HG03196 (cell line): Measurements from ENCODE around the gene NUDC.
A peak's percentile ranks its signal among the peaks of the same experiment; 100 is the strongest.
"Not testable (repeated sequence)": the region's sequence is repeated elsewhere in the genome, so short reads cannot be mapped to it uniquely, and the experiment has no call there.

Source experiments
- ATAC-seq: cut with Tn5 transposase; IDR thresholded peaks from one replicate; pipeline ENCODE4 v1.9.1; 2021; ENCODE audit not compliant: unreplicated experiment

NUDC gene

GRCh38 chr1:26921540-26922430 lies at the start of gene NUDC:
TSS of gene NUDC (plus strand) at chr1:26921743. CDS start at chr1:26921849, 106 bp downstream.
- ATAC-seq: peak; percentile 96

- not testable (repeated sequence) for ATAC-seq
Measured at GRCh38 chr1:26873097-26873496, 48.4 kb upstream of the NUDC start.

GRCh38 chr1:26874896-26875295 lies 46.6 kb upstream of the NUDC start:
- no peak for ATAC-seq

GRCh38 chr1:26877326-26877725 lies 44.2 kb upstream of the NUDC start:
- ATAC-seq: no peak

GRCh38 chr1:26879793-26880192 lies 41.8 kb upstream of the NUDC start:
- ATAC-seq: no peak

GRCh38 chr1:26881611-26882010 lies 39.9 kb upstream of the NUDC start:
- not testable (repeated sequence) for ATAC-seq

- ATAC-seq: no peak
Measured at GRCh38 chr1:26882696-26883463, 38.7 kb upstream of the NUDC start.

GRCh38 chr1:26887125-26887524 lies 34.4 kb upstream of the NUDC start:
- no peak for ATAC-seq

GRCh38 chr1:26888231-26888630 lies 33.3 kb upstream of the NUDC start:
- ATAC-seq: no peak

- peak; percentile 70 for ATAC-seq
Measured at GRCh38 chr1:26889551-26890466, 31.7 kb upstream of the NUDC start, which contains the start of gene GPN2. TSS of gene GPN2 (minus strand) at chr1:26890283. CDS start at chr1:26890096, 187 bp downstream.

GRCh38 chr1:26890467-26890796 lies 31.1 kb upstream of the NUDC start:
- peak; percentile 19 for ATAC-seq

- ATAC-seq: no peak
Measured at GRCh38 chr1:26894263-26894662, 27.3 kb upstream of the NUDC start.

- ATAC-seq: no peak
Measured at GRCh38 chr1:26897351-26897750, 24.2 kb upstream of the NUDC start.

- peak; percentile 85 for ATAC-seq
Measured at GRCh38 chr1:26900001-26900814, 21.3 kb upstream of the NUDC start, which contains the start of gene GPATCH3. TSS of gene GPATCH3 (minus strand) at chr1:26900467. CDS start at chr1:26900442, 25 bp downstream.

GRCh38 chr1:26900815-26901511 lies 20.6 kb upstream of the NUDC start:
- no peak for ATAC-seq

GRCh38 chr1:26907071-26907917 lies 14.2 kb upstream of the NUDC start:
- ATAC-seq: no peak

GRCh38 chr1:26909951-26910342 lies 11.6 kb upstream of the NUDC start:
- ATAC-seq: no peak

GRCh38 chr1:26910343-26911160 lies 11.0 kb upstream of the NUDC start:
- ATAC-seq: no peak
